Lower lobe of right lung (tissue), 2 donors: Measurements from ENCODE around the gene USP50. TPM values are rescaled to one million over a fixed set of nuclear protein-coding genes. Genes with fewer than 3 reads are reported as not detected.
"Not testable (repeated sequence)": the region's sequence is repeated elsewhere in the genome, so short reads cannot be mapped to it uniquely, and the experiment has no call there.

ENCODE experiments used
- ATAC-seq, 2 donors: fragments of 200-7000 bp; cut with Tn5 transposase; one replicate each; pipeline ENCODE4 v1.9.1; 2020 to 2022; ENCODE audit warnings: mild to moderate bottlenecking in 2 of 2, moderate library complexity in 2 of 2
- DNase-seq: peaks from one replicate; pipeline ENCODE4 v3.0.0-alpha.2; 2020
- H3K27ac ChIP-seq: fragments of 200-600 bp; one replicate; pipeline ENCODE4 v1.8.0; 2022
- H3K27me3 ChIP-seq: fragments of 200-600 bp; one replicate; pipeline ENCODE4 v1.8.0; 2022; ENCODE audit warnings: low read depth
- H3K36me3 ChIP-seq: fragments of 200-600 bp; one replicate; pipeline ENCODE4 v1.8.0; 2022; ENCODE audit warnings: mild to moderate bottlenecking
- H3K4me1 ChIP-seq: fragments of 200-600 bp; one replicate; pipeline ENCODE4 v1.8.0; 2022
- H3K4me3 ChIP-seq: fragments of 200-600 bp; one replicate; pipeline ENCODE4 v1.8.0; 2022; ENCODE audit warnings: mild to moderate bottlenecking
- H3K9me3 ChIP-seq: fragments of 200-600 bp; one replicate; pipeline ENCODE4 v1.8.0; 2022
- intact Hi-C: fragments of 100-400 bp; cut with DNase I; formaldehyde crosslinking; loops from one replicate; pipeline ENCODE4 v1.11.0; 2022
- total RNA-seq: library from RNA; stranded (reverse); fragmentation: NEBNext Ultra II Directional; extraction: Animal tissue kit (Norgen Biotek cat#: 25700); gene quantifications from one replicate; pipeline ENCODE4 v1.2.1, GENCODE V29; 2021
- TF ChIP-seq, protein P1 (sequence below): fragments of 200-600 bp; IDR thresholded peaks from one replicate; pipeline ENCODE4 v1.8.0; 2022; ENCODE audit warnings: antibody characterized with exemption, mild to moderate bottlenecking
- donor health status: DM: no; HTN: yes; CAD: no; lungs with severe emphysema.

The USP50 gene
- total RNA-seq, 1 donor from 2014 or later = not detected

DNA sequence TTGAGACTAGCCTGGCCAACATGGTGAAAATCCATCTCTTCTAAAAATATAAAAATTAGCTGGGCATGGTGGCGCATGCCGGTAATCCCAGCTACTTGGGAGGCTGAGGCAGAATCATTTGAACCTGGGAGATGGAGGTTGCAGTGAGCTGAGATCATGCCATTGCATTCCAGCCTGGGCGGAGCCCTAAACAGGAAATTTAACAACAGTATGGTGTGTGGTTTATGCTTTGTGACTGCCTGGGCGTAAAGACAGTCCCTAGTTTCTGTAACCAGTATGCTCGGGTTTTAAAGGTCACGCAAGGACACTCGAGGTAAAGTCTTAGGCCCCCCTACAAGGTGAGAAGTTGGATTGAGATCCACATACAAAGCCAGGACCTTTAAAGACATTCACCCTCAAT lies 43.3 kb downstream of the USP50 start:
- intact Hi-C loops = no loop called here
- DNase-seq (no peak), ATAC-seq (no peak)
- no peaks in the 10 kb centered on the region for H3K9me3 ChIP-seq
- TF ChIP-seq, protein P1, sequence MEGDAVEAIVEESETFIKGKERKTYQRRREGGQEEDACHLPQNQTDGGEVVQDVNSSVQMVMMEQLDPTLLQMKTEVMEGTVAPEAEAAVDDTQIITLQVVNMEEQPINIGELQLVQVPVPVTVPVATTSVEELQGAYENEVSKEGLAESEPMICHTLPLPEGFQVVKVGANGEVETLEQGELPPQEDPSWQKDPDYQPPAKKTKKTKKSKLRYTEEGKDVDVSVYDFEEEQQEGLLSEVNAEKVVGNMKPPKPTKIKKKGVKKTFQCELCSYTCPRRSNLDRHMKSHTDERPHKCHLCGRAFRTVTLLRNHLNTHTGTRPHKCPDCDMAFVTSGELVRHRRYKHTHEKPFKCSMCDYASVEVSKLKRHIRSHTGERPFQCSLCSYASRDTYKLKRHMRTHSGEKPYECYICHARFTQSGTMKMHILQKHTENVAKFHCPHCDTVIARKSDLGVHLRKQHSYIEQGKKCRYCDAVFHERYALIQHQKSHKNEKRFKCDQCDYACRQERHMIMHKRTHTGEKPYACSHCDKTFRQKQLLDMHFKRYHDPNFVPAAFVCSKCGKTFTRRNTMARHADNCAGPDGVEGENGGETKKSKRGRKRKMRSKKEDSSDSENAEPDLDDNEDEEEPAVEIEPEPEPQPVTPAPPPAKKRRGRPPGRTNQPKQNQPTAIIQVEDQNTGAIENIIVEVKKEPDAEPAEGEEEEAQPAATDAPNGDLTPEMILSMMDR = no peak
- no peak overlapping the region for H3K27ac ChIP-seq
- no peaks in the 10 kb centered on the region for H3K27me3 ChIP-seq
- H3K4me1 ChIP-seq = no peaks in the 10 kb centered on the region
- peaks cover 61% of the 10 kb centered on the region for H3K36me3 ChIP-seq
- H3K4me3 ChIP-seq = no peak overlapping the region

DNA sequence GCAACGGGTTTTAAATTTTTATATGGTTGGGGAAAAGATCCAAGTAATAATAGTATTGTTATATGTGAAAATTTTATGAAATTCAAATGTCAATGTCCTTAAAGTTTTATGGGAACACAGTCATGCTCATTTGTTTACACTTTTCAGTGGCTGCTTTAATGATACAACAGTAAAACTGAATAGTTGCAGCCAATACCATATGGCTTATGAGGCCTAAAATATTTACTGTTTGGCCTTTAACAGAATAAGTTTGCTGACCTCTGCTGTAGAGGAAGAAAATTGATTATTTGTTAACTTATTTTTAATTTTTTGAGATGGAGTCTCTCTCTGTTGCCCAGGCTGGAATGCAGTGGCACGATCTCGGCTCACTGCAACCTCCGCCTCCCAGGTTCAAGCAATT lies 44.7 kb downstream of the USP50 start:
- no peaks in the 10 kb centered on the region for H3K4me1 ChIP-seq
- no peaks in the 10 kb centered on the region for H3K9me3 ChIP-seq
- H3K27ac ChIP-seq = no peak overlapping the region
- no peaks in the 10 kb centered on the region for H3K27me3 ChIP-seq
- intact Hi-C loops = no loop called here
- H3K36me3 ChIP-seq = peaks cover 74% of the 10 kb centered on the region
- DNase-seq (no peak), ATAC-seq (no peak)
- H3K4me3 ChIP-seq = no peak overlapping the region
- TF ChIP-seq, protein P1 = no peak

DNA sequence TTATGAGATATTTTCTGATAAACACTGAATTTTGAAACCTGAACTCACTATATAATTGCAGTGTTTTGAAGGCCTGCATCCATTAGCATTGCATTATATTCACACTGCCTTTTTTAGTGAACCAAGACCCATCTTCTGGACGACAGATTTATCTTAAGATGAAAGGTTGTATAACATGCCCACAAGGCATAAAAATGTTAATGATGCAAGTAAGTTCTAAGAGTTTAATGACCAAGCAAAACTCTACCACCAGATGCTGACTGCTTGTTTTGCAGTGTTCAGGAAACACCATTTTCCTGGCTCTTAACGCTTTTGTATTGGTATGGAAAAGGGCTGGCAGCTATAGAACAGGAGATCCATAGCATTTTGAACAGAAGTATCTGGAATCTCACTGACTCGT lies 46.1 kb downstream of the USP50 start:
- TF ChIP-seq, protein P1 = no peak
- Histone ChIP-seq H3K9me3 (no peaks in the 10 kb centered on the region), H3K4me1 (no peaks in the 10 kb centered on the region), H3K36me3 (peaks cover 89% of the 10 kb centered on the region), H3K27ac (no peak overlapping the region), H3K27me3 (no peaks in the 10 kb centered on the region), H3K4me3 (no peak overlapping the region)
- intact Hi-C loops = no loop called here
- no peak for DNase-seq
- ATAC-seq = no peak

DNA sequence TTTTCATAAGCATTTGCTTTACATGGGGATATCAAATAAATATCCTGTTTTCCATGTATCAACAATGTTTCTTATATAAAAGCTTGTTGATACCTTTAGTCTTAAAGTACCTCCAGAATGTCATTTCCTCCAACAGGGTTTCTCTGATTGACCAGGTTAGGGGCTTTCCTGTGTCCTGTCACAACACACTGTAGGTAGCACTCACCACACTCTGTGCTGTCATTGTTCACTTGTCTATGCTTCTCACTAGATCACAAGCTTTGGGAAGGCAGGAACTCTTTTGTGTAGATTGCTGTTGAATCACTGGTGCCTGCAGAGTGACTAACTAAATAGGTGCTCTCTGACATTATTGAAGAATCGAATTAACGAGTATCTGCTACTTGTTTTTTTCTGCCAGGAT lies 49.8 kb downstream of the USP50 start:
- DNase-seq (no peak), ATAC-seq (no peak)
- Histone ChIP-seq H3K27me3 (no peaks in the 10 kb centered on the region), H3K9me3 (no peaks in the 10 kb centered on the region), H3K4me1 (no peaks in the 10 kb centered on the region), H3K4me3 (no peak overlapping the region), H3K27ac (no peak overlapping the region), H3K36me3 (peaks cover 100% of the 10 kb centered on the region)
- TF ChIP-seq, protein P1 = no peak
- intact Hi-C loops = no loop called here

DNA sequence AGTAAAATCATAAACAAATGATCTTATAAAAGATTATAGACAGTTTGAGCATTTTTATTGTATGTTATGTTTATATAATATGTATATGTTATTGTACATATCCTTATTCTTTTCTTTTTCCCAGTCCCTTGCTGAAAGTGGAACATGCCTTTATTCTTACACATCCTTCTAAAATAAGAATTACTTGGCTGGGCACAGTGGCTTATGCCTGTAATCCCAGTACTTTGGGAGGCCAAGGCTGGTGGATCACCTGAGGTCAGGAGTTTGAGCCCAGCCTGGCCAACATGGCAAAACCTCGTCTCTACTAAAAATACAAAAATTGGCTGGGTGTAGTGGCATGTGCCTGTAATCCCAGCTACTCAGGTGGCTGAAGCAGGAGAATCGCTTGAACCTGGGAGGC lies 51.9 kb downstream of the USP50 start:
- H3K36me3 ChIP-seq = peaks cover 100% of the 10 kb centered on the region
- H3K4me1 ChIP-seq, ATAC-seq, H3K4me3 ChIP-seq, H3K27me3 ChIP-seq, intact Hi-C loops, H3K9me3 ChIP-seq, DNase-seq, H3K27ac ChIP-seq: not testable (repeated sequence)

DNA sequence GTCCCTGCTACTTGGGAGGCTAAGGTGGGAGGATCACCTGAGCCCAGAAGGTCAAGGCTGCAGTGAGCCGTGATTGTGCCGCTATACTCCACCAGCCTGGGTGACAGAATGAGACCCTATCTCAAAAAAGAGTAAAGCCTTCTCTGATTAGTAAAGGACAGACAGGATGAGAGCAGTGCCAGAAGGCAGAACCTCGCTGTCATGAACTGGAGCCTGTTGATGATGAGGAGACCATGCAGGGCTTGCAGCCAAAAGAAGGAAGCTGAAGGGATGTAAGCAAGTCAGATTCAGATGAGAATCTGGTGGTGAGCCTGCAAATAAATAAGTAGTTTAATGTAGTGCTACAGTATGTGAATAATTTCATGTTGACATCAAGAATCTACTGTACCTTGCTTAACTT lies 52.8 kb downstream of the USP50 start:
- intact Hi-C loops = no loop called here
- TF ChIP-seq, protein P1 = no peak
- no peak for ATAC-seq
- H3K4me3 ChIP-seq = no peak overlapping the region
- no peaks in the 10 kb centered on the region for H3K27me3 ChIP-seq
- no peak overlapping the region for H3K27ac ChIP-seq
- peaks cover 100% of the 10 kb centered on the region for H3K36me3 ChIP-seq
- H3K4me1 ChIP-seq = no peaks in the 10 kb centered on the region
- DNase-seq = no peak
- H3K9me3 ChIP-seq = no peaks in the 10 kb centered on the region
